Osteocyte (in vitro differentiated cells): ENCODE results near the gene CDX2. TPM values are rescaled to one million over a fixed set of nuclear protein-coding genes. Genes with fewer than 3 reads are reported as not detected.

Experiments
- DNase-seq: peaks from one replicate; pipeline ENCODE4 v3.0.0; 2021; ENCODE audit warnings: mixed read lengths; ENCODE audit not compliant: unreplicated experiment; ENCODE audit errors: extremely low spot score
- H3K27ac Mint-ChIP-seq: one replicate; pipeline ENCODE4 v1.8.0; 2021; ENCODE audit warnings: mild to moderate bottlenecking, mixed read lengths; ENCODE audit not compliant: unreplicated experiment
- H3K27me3 Mint-ChIP-seq: one replicate; pipeline ENCODE4 v1.8.0; 2021; ENCODE audit warnings: mixed read lengths; ENCODE audit not compliant: unreplicated experiment
- H3K36me3 Mint-ChIP-seq: one replicate; pipeline ENCODE4 v1.8.0; 2021; ENCODE audit warnings: mixed read lengths; ENCODE audit not compliant: unreplicated experiment
- H3K4me1 Mint-ChIP-seq: one replicate; pipeline ENCODE4 v1.8.0; 2021; ENCODE audit warnings: mixed read lengths; ENCODE audit not compliant: unreplicated experiment
- H3K4me3 Mint-ChIP-seq: one replicate; pipeline ENCODE4 v1.8.0; 2021; ENCODE audit warnings: mild to moderate bottlenecking, moderate library complexity, mixed read lengths; ENCODE audit not compliant: unreplicated experiment
- H3K9me3 Mint-ChIP-seq: one replicate; pipeline ENCODE4 v1.8.0; 2021; ENCODE audit warnings: mixed read lengths; ENCODE audit not compliant: unreplicated experiment
- total RNA-seq: library from RNA; stranded (reverse); gene quantifications from 2 replicates; pipeline ENCODE4 v1.2.1, GENCODE V29; 2021
- TF ChIP-seq, protein P1 (sequence below): fragments of 200-600 bp; sonication (generic); IDR thresholded peaks from 2 replicates; pipeline ENCODE4 v1.5.0; 2021; ENCODE audit warnings: antibody characterized with exemption, mild to moderate bottlenecking, moderate library complexity

Gene CDX2
- total RNA-seq, 1 donor from 2014 or later = not detected

- Mint-ChIP-seq H3K27me3 (peaks cover 89% of the 10 kb centered on the region), H3K4me3 (no peak overlapping the region), H3K36me3 (no peaks in the 10 kb centered on the region), H3K9me3 (no peaks in the 10 kb centered on the region), H3K4me1 (peaks cover 16% of the 10 kb centered on the region), H3K27ac (no peak overlapping the region)
- DNase-seq = no peak
- TF ChIP-seq, protein P1, sequence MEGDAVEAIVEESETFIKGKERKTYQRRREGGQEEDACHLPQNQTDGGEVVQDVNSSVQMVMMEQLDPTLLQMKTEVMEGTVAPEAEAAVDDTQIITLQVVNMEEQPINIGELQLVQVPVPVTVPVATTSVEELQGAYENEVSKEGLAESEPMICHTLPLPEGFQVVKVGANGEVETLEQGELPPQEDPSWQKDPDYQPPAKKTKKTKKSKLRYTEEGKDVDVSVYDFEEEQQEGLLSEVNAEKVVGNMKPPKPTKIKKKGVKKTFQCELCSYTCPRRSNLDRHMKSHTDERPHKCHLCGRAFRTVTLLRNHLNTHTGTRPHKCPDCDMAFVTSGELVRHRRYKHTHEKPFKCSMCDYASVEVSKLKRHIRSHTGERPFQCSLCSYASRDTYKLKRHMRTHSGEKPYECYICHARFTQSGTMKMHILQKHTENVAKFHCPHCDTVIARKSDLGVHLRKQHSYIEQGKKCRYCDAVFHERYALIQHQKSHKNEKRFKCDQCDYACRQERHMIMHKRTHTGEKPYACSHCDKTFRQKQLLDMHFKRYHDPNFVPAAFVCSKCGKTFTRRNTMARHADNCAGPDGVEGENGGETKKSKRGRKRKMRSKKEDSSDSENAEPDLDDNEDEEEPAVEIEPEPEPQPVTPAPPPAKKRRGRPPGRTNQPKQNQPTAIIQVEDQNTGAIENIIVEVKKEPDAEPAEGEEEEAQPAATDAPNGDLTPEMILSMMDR = no peak
Observed at GRCh38 chr13:27978301-27978968, 9.3 kb upstream of the CDX2 start.

GRCh38 chr13:27977476-27978300, 8.6 kb upstream of the CDX2 start:
- TF ChIP-seq, protein P1 = no peak
- H3K4me1 Mint-ChIP-seq = peaks cover 16% of the 10 kb centered on the region
- no peak overlapping the region for H3K4me3 Mint-ChIP-seq
- H3K9me3 Mint-ChIP-seq = no peaks in the 10 kb centered on the region
- no peak for DNase-seq
- peaks cover 88% of the 10 kb centered on the region for H3K27me3 Mint-ChIP-seq
- H3K36me3 Mint-ChIP-seq = no peaks in the 10 kb centered on the region
- H3K27ac Mint-ChIP-seq = no peak overlapping the region

- peak; percentile 70 for DNase-seq
- TF ChIP-seq, protein P1 = no peak
- peaks cover 16% of the 10 kb centered on the region for H3K4me1 Mint-ChIP-seq
- no peaks in the 10 kb centered on the region for H3K36me3 Mint-ChIP-seq
- H3K9me3 Mint-ChIP-seq = no peaks in the 10 kb centered on the region
- H3K4me3 Mint-ChIP-seq = no peak overlapping the region
- no peak overlapping the region for H3K27ac Mint-ChIP-seq
- peaks cover 86% of the 10 kb centered on the region for H3K27me3 Mint-ChIP-seq
Observed at GRCh38 chr13:27976362-27977091, 7.4 kb upstream of the CDX2 start.

DNA sequence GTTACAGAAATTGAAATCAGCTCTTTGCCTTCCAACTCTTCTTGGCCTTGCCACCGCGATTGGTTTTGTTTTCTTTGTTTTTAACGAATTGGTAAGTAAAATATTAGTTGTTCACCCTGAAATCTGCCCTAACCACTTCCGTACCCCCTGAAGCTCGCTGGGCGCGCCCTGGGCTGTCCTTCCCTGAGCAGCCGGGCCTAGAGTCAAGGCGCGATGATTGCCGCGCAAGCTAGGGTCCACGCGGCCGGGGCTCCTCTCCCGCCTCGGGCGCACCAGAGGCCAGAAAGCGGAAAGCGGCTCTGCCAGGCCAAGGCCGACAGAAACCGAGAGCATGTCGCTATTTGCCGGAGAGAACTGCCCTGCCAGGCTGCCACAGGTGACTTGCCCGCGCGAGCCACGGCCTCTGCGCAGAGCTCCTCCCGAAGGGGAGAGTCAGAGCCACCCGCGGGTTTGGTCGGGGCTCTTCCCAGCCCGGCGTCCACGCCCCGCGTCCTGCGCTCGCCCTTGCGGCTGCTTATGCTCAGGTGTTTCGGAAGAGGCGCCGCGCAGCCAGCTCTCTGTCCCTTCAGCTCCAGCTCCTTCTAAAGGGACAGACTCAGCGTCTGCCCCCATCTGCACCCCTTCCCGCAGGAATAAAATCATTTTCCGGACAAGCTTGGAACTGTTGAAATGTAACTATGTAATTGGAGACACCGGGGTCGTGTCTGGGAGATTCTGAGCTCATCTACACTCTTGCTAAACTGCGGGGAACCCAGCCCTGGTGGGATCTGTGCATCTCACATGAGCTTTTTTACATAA, 6.6 kb upstream of the CDX2 start:
- Mint-ChIP-seq H3K27ac (no peak overlapping the region), H3K4me1 (peaks cover 16% of the 10 kb centered on the region), H3K9me3 (no peaks in the 10 kb centered on the region), H3K27me3 (peaks cover 86% of the 10 kb centered on the region), H3K4me3 (no peak overlapping the region), H3K36me3 (no peaks in the 10 kb centered on the region)
- TF ChIP-seq, protein P1 = no peak
- peak; percentile 75 for DNase-seq
